A673 (cell line): ENCODE measurements around the gene RAP1GAP.

Source experiments
- CTCF ChIP-seq: fragments of 300-800, 200-600 bp; sonication (generic); conservative IDR thresholded peaks from 2 replicates; pipeline ENCODE4 v1.5.1; 2017; ENCODE audit warnings: low read depth, mild to moderate bottlenecking, antibody characterized with exemption, low read length, moderate library complexity, mixed read lengths
- EZH2 ChIP-seq: fragments of 200-600 bp; sonication (generic); IDR thresholded peaks from 2 replicates; pipeline ENCODE4 v1.6.1; 2017; ENCODE audit warnings: borderline replicate concordance, low read depth, mild to moderate bottlenecking, mixed read lengths, antibody characterized with exemption, low read length; ENCODE audit not compliant: poor library complexity, severe bottlenecking

- TF ChIP-seq CTCF (no peak), EZH2 (no peak)
Measured at GRCh38 chr1:21547876-21548275, 121.3 kb downstream of the RAP1GAP start.
